Ammon's horn (tissue), 1 donor: Measurements from ENCODE around the gene BOD1L1.
A peak's percentile ranks its signal among the peaks of the same experiment; 100 is the strongest.

Experiments
- DNase-seq: peaks from one replicate; pipeline ENCODE4 v3.0.0-alpha.2; 2016; ENCODE audit warnings: low spot score

BOD1L1 gene

GRCh38 chr4:13627606-13628311 lies at the start of gene BOD1L1:
TSS of gene BOD1L1 (minus strand) at chr4:13627725. CDS start at chr4:13627587, 138 bp downstream.
- peak; percentile 94 for DNase-seq

- DNase-seq: no peak
Measured at GRCh38 chr4:13674971-13675370, 47.4 kb upstream of the BOD1L1 start.

DNA sequence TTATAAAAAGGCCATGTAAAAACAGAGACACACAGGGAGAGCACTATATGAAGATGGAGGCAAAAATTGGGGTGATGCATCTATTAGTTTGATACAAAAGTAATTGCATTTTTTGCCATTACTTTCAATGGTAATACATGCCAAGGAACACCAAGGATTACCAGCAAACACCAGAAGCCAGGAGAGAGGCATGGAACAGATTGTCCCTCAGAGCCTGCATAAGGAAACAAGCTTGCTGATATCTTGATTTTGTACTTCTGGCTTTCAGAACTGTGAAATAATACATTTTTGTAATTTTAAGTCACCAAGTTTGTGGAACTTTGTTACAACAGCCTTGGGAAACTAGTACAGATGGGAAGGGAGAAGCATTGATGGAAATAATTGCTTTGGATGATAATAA lies 45.6 kb upstream of the BOD1L1 start:
- DNase-seq: no peak

- no peak for DNase-seq
Measured at GRCh38 chr4:13670456-13671160, 43.1 kb upstream of the BOD1L1 start.

GRCh38 chr4:13665701-13666660 lies 38.5 kb upstream of the BOD1L1 start:
- DNase-seq: no peak

GRCh38 chr4:13659341-13660070 lies 32.0 kb upstream of the BOD1L1 start:
- DNase-seq: no peak

GRCh38 chr4:13656569-13657405 lies 29.3 kb upstream of the BOD1L1 start:
- peak; percentile 76 for DNase-seq

DNA sequence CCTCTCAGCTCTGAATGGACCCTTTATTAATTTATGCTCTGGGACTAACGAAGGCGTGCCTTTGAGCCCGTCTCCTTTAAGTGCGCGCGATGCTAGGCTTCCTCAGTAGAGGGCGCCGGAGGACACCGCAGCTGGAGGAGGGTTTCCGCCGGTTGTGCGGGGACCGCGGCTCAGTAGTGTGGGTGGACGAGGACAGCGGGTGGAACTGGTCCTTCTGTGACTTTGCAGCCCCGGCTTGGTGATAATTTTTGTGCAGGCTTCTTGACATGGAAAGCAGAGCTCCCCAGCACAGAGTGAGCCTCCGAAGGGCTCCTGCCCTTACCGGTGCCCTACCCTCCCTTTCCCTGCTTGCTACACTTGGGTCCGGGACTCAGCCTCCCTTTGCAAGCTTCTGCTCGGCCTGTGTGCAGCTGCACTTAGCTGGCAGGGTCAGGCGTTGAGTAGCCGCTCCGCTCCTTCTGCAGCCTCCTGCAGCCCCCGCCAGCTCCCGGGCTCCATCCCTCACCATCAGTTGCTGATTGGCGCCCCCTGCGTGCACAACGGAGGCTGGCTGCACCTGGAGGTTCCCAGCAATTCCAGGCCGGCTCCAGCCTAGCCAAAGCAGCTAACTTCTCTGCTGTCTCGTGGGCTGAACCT lies 26.8 kb upstream of the BOD1L1 start:
- DNase-seq: peak; percentile 92

DNA sequence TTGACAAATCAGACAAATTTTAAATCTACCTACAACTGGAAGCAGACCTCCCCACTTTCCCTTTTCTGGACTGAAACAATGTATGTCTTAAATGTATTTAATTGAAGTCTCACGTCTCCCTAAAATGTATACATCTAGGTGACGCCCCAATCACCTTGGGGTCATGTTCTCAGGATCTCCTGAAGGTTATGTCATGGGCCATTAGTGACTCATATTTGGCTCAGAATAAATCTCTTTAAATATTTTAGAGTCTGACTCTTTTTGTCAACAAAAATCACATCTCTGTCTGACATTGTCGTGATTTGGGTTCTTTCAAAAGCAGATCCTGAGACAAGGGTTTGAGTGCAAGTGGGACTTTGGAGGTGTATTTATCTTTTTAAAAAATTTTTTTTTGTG lies 26.2 kb upstream of the BOD1L1 start:
- DNase-seq: no peak

- no peak for DNase-seq
Measured at GRCh38 chr4:13647031-13647430, 19.5 kb upstream of the BOD1L1 start.

DNA sequence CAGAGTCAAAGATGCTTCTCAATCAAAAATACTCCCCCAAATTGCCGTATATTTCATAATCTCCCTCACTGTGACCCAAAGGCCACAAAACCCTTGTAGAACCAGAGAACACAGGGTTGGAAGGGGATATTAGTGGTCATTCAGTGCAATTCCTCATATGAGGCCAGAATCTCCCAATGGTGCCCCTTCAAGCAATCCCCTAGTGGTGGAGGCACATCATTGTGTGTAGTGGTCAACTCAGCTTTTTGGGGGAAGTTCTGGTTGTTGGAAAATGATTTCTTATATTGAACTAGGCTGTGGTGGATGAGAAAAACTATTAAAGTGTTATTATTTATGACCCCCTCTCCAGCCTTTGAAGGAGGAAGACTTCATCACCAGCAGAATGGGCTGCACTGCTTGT lies 17.6 kb upstream of the BOD1L1 start:
- DNase-seq: no peak

DNA sequence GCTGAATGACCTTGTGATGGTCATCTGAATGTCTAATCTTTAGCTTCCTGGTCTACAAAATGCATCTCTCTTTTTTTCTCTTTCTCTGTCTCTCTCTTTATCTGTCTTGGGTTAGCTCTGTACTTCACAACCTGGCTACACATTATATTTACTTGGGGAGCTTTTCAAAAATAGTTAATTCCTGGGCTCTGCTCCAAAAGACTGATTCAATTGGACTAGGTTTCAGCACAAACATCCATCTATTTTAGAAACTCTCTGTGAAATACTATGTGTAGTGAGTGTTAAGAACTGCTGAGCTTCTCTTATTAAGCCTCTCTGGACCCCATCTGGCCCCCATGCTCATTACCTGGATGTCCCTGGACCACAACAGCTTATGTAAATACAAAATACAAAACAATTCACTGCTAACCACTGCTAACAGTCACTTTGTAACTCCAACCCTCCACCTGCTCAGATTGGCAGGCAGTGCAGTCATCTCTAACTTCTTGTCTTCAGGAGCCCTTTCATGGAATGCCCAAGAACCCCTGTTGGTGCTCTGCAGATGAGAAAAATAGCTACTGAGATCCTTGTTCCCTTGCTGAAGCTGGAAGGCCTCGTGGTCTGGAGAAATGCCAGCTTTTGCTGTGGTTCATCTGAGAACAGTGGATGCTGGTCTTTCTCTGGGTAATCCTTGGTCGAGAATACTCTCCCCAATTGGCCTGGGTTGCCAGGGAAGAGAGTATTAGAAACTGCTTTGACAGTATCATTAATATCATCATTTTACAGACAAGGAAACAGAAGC lies 14.8 kb upstream of the BOD1L1 start:
- DNase-seq: peak; percentile 57

- DNase-seq: peak; percentile 60
Measured at GRCh38 chr4:13641084-13641483, 13.6 kb upstream of the BOD1L1 start.

DNA sequence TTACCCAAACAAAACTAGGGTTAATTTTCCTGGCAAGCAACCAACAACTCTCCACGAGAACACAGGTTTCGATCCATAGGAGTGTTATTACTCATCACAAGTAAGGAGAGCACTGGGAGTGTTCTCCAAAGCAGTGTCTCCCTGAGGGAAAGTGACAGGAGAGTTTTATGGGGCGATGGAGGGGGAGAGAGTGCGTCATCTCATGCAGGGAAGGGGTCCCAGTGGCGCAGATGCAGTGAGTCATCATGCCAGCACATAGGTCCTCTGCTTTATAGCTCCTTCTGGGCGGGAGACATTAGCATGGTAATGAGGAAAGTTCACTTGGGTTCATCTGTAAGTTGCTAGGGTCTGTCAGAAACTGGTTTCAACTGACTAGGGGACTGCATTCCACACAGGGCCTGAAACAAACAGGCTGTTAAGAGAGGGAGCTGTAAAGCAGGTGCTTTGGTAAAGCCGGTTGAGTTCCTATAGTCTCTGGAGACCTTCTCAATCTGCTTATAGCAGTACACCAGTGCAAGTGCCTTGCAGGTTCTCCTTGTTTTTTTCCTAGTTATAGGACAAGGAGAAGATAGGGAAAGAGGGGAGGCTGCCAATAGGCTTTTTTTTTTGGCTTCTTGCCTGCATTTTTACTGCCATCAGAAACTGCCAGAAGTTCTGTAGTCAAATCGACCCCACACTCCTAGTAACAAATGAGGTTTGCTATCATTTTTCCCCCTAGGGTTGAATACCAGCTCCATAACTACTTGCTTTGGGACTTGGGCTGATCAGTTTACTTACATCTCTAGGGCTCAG lies 12.8 kb upstream of the BOD1L1 start:
- DNase-seq: no peak

- DNase-seq: peak; percentile 24
Measured at GRCh38 chr4:13635286-13635799, 7.8 kb upstream of the BOD1L1 start.

DNA sequence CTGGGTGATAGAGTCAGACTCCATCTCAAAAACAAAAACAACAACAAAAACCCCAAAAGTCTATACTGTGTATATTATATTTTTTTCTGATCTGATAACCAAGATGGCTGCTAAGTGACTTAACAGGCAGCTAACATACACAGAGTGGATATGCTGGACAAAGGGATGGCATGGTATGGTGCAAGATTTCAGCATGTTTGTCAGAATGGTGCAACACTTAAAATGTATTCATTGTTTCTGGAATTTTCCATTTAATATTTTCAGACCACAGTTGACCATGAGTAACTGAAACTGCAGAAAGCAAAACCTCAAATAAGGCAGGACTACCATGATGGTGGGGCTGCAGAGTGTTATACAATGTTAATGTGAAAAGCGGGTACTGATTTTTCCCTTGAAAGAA lies 6.1 kb upstream of the BOD1L1 start:
- DNase-seq: no peak

DNA sequence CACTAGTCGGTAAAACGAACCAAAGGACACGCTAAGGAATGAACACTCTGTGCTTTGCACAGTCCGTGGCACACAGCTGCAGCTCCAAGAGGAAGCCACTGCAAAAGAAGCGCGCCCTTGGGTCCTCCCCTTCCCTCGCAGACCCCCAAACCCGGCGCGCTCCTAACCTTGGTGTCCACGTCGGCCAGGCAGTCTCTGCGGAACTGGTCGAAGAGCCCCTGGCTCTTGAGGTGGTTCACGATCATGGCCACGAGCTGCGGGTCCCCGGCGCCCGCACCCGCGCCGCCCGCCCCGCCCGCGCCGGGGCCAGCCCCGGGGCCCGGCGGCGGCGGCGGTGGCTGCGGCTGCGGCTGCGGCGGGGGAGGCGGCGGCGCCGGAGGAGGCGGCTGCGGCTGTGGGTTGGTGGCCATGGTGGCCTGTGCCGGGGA lies 333 bp downstream of the BOD1L1 start:
- DNase-seq: peak; percentile 11

DNA sequence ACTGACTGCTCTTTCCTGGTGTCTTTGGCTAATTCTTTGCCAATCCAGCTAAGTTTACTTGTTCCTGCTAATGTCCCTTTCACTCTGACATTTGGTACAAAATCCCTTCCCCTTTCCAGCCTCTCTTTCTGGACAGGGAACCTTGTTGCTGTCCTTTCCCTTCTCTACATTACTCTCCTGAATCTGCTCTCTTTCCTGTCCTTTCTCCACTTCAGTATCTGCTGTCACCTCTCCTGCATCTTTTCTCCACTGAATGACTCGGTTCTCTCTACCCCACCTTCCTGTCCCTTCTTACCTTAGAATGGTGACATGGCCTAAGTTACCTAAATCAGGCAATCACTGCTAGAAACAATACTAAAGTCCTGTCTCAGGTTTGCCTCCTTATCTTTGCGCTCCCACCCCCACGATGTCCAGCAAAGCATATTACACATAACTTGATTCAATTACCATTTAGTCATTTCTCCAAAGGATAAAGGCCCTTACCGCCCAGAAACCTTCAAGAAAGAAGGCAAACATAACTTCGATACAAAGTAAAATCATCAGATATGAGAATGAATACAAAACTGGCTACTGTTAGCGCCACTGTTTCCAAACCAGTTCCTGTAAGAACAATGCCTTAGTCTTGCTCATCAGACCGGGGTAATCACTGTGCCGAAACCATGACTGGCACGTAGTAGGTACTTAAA lies 890 bp downstream of the BOD1L1 start:
- DNase-seq: no peak
